ENCODE measurements around the gene TRIM64. TPM values are rescaled to one million over a fixed set of nuclear protein-coding genes. Genes with fewer than 3 reads are reported as not detected.
"Not testable (repeated sequence)": the region's sequence is repeated elsewhere in the genome, so short reads cannot be mapped to it uniquely, and the experiment has no call there.

Gene TRIM64, protein sequence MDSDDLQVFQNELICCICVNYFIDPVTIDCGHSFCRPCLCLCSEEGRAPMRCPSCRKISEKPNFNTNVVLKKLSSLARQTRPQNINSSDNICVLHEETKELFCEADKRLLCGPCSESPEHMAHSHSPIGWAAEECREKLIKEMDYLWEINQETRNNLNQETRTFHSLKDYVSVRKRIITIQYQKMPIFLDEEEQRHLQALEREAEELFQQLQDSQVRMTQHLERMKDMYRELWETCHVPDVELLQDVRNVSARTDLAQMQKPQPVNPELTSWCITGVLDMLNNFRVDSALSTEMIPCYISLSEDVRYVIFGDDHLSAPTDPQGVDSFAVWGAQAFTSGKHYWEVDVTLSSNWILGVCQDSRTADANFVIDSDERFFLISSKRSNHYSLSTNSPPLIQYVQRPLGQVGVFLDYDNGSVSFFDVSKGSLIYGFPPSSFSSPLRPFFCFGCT
- not detected in 2 replicates for total RNA-seq (2014; rRNA removed; shearing (Covaris generic))

DNA sequence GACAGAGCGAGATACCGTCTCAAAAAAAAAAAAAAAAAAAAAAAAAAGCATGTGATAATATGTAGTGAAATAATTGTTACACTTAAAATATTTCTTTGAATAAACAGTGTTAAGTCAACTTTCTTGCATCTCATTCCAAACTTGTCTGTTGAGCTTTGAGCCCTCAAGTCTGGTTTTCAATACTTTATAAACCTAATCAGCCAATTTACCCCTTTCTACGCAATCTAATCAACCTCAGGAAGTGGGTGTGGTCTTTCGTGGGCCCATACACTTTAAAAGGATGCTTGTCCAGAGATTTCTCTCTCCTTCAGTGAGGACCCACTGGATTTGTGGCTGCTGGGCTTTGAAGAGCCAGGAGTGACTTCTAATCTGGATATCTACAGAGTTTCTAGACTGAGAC, at the start of gene TRIM64:
Gene TRIM64 (plus strand): TSS at position 301 of the 400 bp plus-strand sequence. CDS start 2,467 bp downstream, outside the sequence.
- not testable (repeated sequence) for H3K4me1 ChIP-seq (replicated peaks); DNase-seq (ENCODE audit: low read depth in 1 of 2, low spot score in 2 of 2); H3K36me3 ChIP-seq; H3K4me3 ChIP-seq; H3K27ac ChIP-seq; H3K9me3 ChIP-seq (replicated peaks); H3K27me3 ChIP-seq (replicated peaks)

DNA sequence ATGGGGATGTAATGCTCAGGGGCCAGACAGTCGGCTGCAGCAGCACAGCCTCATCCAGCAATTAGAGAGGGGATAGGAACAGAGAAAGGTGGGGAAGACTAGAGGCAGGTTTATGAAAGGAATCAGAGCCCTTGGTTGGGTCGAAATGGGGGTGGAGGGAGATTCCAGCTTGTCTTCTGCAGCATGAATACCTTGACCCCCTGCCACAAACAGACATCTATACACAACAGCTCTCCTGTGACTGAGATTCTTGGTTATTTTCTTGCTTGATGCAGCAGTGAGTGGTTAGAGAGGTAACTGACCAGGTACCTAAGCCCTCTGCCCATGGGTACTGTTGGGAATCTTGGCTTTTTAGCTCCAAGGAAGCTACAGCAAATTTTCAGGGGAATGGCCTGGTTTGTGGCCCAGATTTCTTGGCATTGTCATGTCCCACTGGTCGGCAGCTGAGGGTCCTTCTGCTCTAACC, 43.6 kb upstream of the TRIM64 start, which contains the start of gene TRIM49D1:
Gene TRIM49D1 (minus strand): TSS at position 51 of the 466 bp plus-strand sequence. CDS start 4,535 bp downstream, outside the sequence.
- Histone ChIP-seq H3K9me3 (replicated peaks) (no peaks in the 10 kb centered on the region), H3K27me3 (replicated peaks) (no peaks in the 10 kb centered on the region), H3K36me3 (no peaks in the 10 kb centered on the region), H3K4me3 (no peak within 1 kb of the TSS), H3K4me1 (replicated peaks) (no peaks in the 10 kb centered on the region), H3K27ac (no peak within 1 kb of the TSS)
- no peak for DNase-seq (ENCODE audit: low read depth in 1 of 2, low spot score in 2 of 2)

DNA sequence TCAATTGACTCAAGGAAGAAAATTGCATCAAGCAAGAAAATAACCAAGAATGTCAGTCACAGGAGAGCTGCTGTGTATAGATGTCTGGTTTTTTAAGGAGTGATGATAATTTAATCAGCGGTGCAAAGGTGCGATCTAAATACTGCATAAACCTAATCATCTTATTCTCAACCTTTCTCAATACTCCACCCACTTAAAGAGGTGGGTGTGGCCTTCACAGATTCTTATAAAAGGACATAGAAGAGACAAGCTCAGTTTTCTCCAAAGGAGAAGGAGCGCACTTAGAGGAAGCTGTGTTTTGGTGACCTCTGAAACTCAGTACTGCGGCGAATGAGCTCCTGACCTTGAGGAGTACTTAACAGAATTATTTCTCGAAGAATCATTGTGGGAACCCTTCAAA, 42.1 kb upstream of the TRIM64 start, which contains the start of gene TRIM49D2:
Gene TRIM49D2 (plus strand): TSS at position 301 of the 400 bp plus-strand sequence. CDS start 2,698 bp downstream, outside the sequence.
- not testable (repeated sequence) for DNase-seq (ENCODE audit: low read depth in 1 of 2, low spot score in 2 of 2); H3K36me3 ChIP-seq; H3K27ac ChIP-seq; H3K27me3 ChIP-seq (replicated peaks); H3K4me3 ChIP-seq; H3K9me3 ChIP-seq (replicated peaks); H3K4me1 ChIP-seq (replicated peaks)

DNA sequence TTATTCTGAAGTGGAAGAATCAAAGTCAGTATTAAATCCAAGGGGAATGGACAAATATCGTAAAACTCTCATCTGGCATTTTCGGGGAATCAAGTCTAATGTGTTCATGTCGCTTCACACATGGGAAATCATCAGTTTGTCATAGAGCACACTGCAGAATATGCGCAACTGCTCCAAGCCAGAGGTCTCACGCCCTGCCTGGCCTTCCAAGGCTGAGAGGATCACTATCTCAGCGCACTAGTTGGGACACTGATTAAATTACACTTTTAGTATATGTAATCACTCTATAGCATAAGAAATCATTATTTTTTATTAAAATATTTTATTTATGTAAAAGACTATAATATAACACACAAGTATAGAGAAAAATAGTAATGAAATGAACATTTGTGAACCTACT, 5.0 kb upstream of the TRIM64 start:
- not testable (repeated sequence) for H3K4me3 ChIP-seq; H3K9me3 ChIP-seq (replicated peaks); H3K4me1 ChIP-seq (replicated peaks); H3K36me3 ChIP-seq; H3K27ac ChIP-seq; H3K27me3 ChIP-seq (replicated peaks); DNase-seq (ENCODE audit: low read depth in 1 of 2, low spot score in 2 of 2)

Other genes starting within 250 kb of the TRIM64 start
- not detected in 2 replicates for gene TRIM49, start 157.5 kb upstream of the TRIM64 start, total RNA-seq (2014; rRNA removed; shearing (Covaris generic))
- gene TRIM64B, start 87.5 kb upstream of the TRIM64 start, total RNA-seq (2014; rRNA removed; shearing (Covaris generic)): not detected in 2 replicates
- gene TRIM49D1, start 43.8 kb upstream of the TRIM64 start, total RNA-seq (2014; rRNA removed; shearing (Covaris generic)): not detected in 2 replicates
- gene TRIM49D2, start 42.0 kb upstream of the TRIM64 start, total RNA-seq (2014; rRNA removed; shearing (Covaris generic)): not detected in 2 replicates
- not detected in 2 replicates for gene TRIM49C, start 65.1 kb downstream of the TRIM64 start, total RNA-seq (2014; rRNA removed; shearing (Covaris generic))
- gene UBTFL1, start 119.9 kb downstream of the TRIM64 start, total RNA-seq (2014; rRNA removed; shearing (Covaris generic)): not detected in 2 replicates
- gene NAALAD2, start 168.6 kb downstream of the TRIM64 start, total RNA-seq (2014; rRNA removed; shearing (Covaris generic)): not detected in 2 replicates

All from SJSA1 (cell line).